ENCODE data around the gene HLA-DOA. TPM values are rescaled to one million over a fixed set of nuclear protein-coding genes. Genes with fewer than 3 reads are reported as not detected.

Gene HLA-DOA
- 1 to 10 TPM; 4.4 to 6.1 (median 5.1) TPM for polyA plus RNA-seq (ENCODE audit: insufficient read length in 3 of 3)
- long read RNA-seq, donor 1 = 0 reads
- long read RNA-seq, donor 2, partial matches to known transcripts = 0 of 1 reads
- long read RNA-seq, donor 2, other reads (novel, unspliced or antisense) = 0 of 1 reads
- long read RNA-seq, donor 3, partial matches to known transcripts = 0 of 1 reads
- long read RNA-seq, donor 3, other reads (novel, unspliced or antisense) = 0 of 1 reads
- long read RNA-seq, donor 4 = 0 reads
- long read RNA-seq, donor 5 = 0 reads
- long read RNA-seq, donor 6, partial matches to known transcripts = 0 of 1 reads
- long read RNA-seq, donor 6, other reads (novel, unspliced or antisense) = 0 of 1 reads
- long read RNA-seq, donor 7, partial matches to known transcripts = 0 of 3 reads
- long read RNA-seq, donor 7, other reads (novel, unspliced or antisense) = 0 of 3 reads
- long read RNA-seq, donor 8, partial matches to known transcripts = 0 of 1 reads
- long read RNA-seq, donor 8, other reads (novel, unspliced or antisense) = 0 of 1 reads
- long read RNA-seq, donor 9 = 0 reads
- long read RNA-seq, donor 10, partial matches to known transcripts = 0 of 1 reads
- long read RNA-seq, donor 10, other reads (novel, unspliced or antisense) = 0 of 1 reads
- long read RNA-seq, donor 11 = 0 reads
- long read RNA-seq, donor 12, partial matches to known transcripts = 0 of 1 reads
- long read RNA-seq, donor 12, other reads (novel, unspliced or antisense) = 0 of 1 reads
- long read RNA-seq, donor 13 = 0 reads
- long read RNA-seq, donor 14, partial matches to known transcripts = 0 of 1 reads
- long read RNA-seq, donor 14, other reads (novel, unspliced or antisense) = 0 of 1 reads
- long read RNA-seq, donor 15 = 0 reads
- long read RNA-seq, donor 16, partial matches to known transcripts = 0 of 1 reads
- long read RNA-seq, donor 16, other reads (novel, unspliced or antisense) = 0 of 1 reads

- peak; percentile 53 for DNase-seq
Observed at GRCh38 chr6:33008944-33009861, at the start of gene HLA-DOA. HLA-DOA (minus strand) TSS chr6:33009591.

GRCh38 chr6:33057222-33058150, 48.1 kb upstream of the HLA-DOA start:
- DNase-seq = no peak

- no peak for DNase-seq
Observed at GRCh38 chr6:33053230-33053629, 43.8 kb upstream of the HLA-DOA start.

DNA sequence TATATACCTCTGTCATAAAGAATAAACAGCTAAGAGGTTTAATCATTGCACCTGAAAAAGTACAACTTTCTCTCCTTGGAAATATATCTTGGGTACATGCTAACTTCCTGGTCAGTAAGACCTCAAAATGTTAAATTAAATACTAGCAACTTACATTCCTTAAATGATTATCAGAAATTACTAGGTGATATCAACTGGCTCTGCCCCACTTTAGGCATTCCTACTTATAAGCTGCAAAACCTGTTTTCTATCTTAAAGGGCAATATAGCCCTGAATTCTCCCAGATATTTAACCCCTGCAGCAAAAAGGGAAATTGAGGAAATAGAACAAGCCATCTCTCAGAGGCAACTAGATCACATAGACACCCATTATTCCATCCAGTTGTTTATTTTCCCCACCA, 43.2 kb upstream of the HLA-DOA start:
- DNase-seq = no peak

- no peak for DNase-seq
Observed at GRCh38 chr6:33050014-33050810, 40.8 kb upstream of the HLA-DOA start.

GRCh38 chr6:33049323-33050013, 40.1 kb upstream of the HLA-DOA start:
- DNase-seq = no peak

DNA sequence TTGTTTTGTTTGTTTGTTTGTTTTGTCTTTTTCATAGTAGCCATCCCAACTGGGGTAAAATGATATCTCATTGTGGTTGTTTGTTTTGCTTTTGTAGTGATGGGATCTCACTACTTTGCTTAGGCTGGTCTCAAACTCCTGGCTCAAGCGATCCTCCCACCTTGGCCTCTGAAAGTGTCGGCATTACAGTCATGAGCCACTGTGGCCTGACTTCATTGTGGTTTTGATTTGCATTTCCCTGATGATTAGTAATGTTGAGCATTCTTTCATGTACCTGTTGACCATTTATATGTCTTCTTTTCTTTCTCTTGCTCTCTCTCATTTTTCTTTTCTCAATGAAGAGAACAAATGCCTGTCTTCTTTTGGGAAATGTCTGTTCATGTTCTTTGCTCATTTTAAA, 30.8 kb upstream of the HLA-DOA start:
- no peak for DNase-seq

DNA sequence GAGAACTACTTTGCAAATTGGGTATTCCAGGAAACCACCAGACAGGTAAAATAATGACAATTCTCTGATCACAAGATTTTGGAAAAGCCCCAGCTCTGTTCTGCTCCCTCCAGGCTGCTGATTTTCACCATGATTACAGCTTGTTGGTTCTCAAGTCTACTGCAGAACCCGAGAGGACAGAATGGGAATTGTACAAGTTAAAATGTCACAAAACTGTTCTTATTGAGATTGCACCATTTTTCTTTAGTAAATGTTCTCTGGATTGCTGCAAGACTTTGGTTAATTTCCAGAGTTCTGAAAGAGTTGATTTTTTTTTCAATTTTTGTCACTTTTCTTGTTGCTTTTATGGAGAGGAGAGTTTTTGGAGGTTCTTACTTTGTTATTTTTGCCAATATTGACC, 27.1 kb upstream of the HLA-DOA start:
- DNase-seq = no peak

GRCh38 chr6:33034554-33034953, 25.2 kb upstream of the HLA-DOA start:
- DNase-seq = no peak

DNA sequence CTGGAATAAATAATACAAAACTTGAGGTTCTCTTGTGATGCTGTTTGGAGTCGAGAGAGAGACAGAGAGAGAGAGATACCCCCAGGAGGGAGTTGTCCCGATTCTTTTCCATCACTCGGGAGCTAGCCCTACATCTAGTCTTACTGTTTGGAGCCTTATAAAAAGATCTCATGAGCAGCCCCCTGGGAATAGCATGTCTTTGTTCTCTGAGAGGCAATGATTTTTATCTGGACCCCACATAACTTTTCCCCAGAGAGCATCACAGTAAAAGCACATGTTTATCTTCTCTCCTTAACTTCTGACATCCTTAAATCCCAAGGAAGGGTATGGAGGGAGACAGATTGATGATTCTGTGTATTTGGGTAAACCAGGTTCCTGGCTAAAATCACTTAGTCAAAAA, 20.9 kb upstream of the HLA-DOA start:
- no peak for DNase-seq

DNA sequence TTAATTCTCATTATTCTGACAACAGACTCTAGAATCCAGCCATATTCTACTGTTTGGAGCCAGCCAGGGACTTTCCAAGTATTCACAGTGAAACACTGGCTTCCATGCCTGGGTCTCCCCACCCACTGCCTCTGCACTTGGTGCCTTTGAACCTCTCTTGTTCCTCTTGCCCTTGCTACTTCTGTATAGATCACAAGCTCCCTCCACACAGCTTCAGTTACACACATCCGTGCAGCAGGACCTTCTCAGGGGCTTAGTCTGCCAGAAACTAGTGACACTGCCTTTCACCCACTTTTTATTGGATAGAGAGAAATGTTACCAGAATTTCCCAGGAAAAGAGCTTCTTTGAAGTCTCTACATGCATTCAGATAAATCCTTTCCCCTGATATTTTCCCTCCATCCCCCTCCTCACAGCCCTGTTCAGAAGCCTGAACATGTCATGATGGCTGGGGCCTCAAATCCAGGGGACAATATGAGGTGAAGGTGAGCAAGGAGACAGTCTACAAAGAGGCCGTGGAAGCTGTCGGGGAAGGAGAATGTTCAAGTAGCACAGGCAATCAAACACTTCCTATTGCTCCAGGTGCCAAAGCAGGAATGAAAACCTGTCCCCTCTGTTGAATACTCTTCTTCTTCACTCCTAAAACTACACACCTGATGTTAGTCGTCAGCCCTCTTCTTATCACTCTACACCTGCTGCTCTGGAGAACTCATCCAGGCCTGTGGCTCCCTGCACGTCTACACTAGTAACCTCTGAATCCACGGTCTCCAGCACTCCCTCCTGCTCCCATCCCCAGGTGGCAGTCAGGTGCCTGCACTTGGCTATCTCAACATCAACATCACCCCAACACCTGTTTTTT, 20.2 kb upstream of the HLA-DOA start:
- DNase-seq = peak; percentile 28

GRCh38 chr6:33028220-33028849, 18.9 kb upstream of the HLA-DOA start:
- DNase-seq = no peak

DNA sequence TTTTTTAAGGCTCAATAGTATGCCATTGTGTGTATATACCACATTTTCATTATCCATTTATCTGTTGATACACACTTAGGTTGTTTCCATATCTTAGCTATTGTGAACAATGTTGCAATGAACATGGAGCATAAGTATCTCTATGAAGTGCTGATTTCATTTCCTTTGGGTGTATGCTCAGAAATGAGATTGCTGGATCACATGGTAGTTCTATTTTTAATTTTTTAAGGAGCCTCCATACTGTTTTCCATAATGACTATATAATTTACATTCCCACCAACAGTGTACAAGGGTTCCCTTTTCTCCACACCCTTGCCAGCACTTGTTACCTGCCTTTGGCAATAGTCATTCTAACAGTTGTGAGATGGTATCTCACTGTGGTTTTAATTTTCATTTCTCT, 15.1 kb upstream of the HLA-DOA start:
- DNase-seq = no peak

GRCh38 chr6:33023536-33023935, 14.1 kb upstream of the HLA-DOA start:
- DNase-seq = no peak

GRCh38 chr6:33021917-33022316, 12.5 kb upstream of the HLA-DOA start:
- no peak for DNase-seq

DNA sequence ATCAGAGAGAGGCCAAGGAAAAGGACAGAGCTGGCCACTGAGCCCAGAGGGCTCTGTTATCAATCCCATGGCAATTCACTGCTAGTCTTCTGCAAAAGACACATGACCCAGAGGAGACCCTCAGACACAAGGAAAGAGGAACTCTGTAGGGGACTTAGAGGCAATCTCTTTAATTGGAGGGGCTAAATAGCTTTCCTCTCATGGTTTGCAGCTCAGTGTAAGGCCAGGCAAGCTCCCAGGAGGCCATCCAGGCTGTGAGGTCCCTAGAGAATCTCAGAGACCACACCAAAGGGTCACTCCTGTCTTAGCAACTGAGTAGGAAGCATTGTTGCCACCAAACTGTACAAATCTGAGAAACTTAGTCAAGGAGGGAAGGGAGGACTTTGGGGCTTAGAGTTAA, 10.0 kb upstream of the HLA-DOA start:
- no peak for DNase-seq

- peak; percentile 37 for DNase-seq
Observed at GRCh38 chr6:33018904-33019303, 9.5 kb upstream of the HLA-DOA start.

GRCh38 chr6:33018418-33018817, 9.0 kb upstream of the HLA-DOA start:
- no peak for DNase-seq
